ENCODE data around the gene FNDC3B.

Gene FNDC3B

DNA sequence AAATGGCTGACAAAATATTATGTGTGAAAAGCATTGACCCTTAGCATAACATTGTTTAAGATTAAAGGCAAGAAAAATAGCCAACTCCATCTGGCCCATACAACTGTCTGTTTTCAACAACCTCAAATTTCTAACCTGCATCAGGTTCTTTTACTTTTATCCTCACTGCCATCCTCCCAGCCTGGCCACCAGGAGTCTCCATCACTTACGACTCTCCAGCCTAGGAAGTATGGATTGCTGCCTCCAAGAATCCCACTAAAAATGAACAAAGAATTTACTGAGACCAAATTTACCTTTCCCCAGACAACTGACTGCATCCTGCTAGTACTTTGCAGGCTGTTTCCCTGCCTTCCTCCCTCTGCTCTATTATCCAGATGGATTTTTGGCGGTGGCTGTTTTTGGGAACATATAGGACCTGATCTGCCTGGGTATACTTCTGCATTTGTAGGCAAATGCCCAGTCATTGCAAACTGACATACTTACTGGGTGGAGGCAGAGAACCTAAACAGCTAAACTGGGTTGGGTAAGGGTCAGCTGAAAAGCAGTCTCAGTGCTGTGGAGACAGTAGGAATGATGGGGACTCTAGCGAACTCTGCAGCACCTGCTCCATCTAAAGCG, 264.7 kb downstream of the FNDC3B start:
- H3K9me2 ChIP-seq (replicated peaks; ENCODE audit: low read depth, low read length) = no peaks in the 10 kb centered on the region
- no peaks in the 10 kb centered on the region for H4K20me1 ChIP-seq (ENCODE audit: insufficient read depth, low read length, poor library complexity, severe bottlenecking)
- H3K4me2 ChIP-seq (ENCODE audit: low read depth, low read length, poor library complexity, severe bottlenecking) = no peak overlapping the region
- H3K36me3 ChIP-seq (ENCODE audit: insufficient read depth, low read length) = peaks cover 3% of the 10 kb centered on the region; the same call in 1 of the 2 replicates
- no peak for TF ChIP-seq EZH2phosphoT487 (IDR thresholded peaks at IDR 0.05; ENCODE audit: borderline replicate concordance)
- TF ChIP-seq, protein P1, sequence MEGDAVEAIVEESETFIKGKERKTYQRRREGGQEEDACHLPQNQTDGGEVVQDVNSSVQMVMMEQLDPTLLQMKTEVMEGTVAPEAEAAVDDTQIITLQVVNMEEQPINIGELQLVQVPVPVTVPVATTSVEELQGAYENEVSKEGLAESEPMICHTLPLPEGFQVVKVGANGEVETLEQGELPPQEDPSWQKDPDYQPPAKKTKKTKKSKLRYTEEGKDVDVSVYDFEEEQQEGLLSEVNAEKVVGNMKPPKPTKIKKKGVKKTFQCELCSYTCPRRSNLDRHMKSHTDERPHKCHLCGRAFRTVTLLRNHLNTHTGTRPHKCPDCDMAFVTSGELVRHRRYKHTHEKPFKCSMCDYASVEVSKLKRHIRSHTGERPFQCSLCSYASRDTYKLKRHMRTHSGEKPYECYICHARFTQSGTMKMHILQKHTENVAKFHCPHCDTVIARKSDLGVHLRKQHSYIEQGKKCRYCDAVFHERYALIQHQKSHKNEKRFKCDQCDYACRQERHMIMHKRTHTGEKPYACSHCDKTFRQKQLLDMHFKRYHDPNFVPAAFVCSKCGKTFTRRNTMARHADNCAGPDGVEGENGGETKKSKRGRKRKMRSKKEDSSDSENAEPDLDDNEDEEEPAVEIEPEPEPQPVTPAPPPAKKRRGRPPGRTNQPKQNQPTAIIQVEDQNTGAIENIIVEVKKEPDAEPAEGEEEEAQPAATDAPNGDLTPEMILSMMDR (conservative IDR thresholded peaks at IDR 0.05; ENCODE audit: low read length) = no peak
- no peak overlapping the region for H3K9ac ChIP-seq (ENCODE audit: low read depth, low read length, poor library complexity, severe bottlenecking)
- peaks cover 22% of the 10 kb centered on the region for H3K4me1 ChIP-seq (ENCODE audit: insufficient read depth, low read length, poor library complexity, severe bottlenecking)
- H3K79me2 ChIP-seq (ENCODE audit: insufficient read depth, low read length) = no peaks in the 10 kb centered on the region
- H3K9me3 ChIP-seq (ENCODE audit: insufficient read depth, low read depth, low read length) = no peaks in the 10 kb centered on the region
- H2AFZ ChIP-seq (ENCODE audit: low read length) = no peak overlapping the region
- H3K4me3 ChIP-seq (ENCODE audit: low read length, poor library complexity, severe bottlenecking) = no peak overlapping the region
- H3K27me3 ChIP-seq (ENCODE audit: insufficient read depth, low read length, poor library complexity, severe bottlenecking) = no peaks in the 10 kb centered on the region
- peaks cover 4% of the 10 kb centered on the region for H3F3A ChIP-seq (ENCODE audit: low read depth)

DNA sequence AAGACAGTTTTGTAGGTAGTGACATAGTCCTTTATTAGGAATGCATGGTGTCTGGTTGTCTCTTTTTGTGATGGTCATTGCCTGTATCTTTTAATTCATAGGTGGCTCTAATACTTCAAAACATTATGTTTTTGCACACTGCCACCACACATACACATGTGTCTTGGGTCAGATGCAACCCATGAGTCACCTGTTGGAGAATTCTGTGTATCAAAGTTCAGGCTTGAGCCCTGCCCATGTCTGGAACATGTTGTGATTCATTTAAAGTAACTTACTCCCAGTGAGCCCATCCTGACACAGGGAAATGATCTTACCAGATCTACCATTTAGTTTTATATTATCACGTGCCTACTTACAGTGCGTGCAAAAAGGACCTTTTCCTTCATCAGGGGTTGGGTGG, 266.2 kb downstream of the FNDC3B start:
- no peak overlapping the region for H3K4me2 ChIP-seq (ENCODE audit: low read depth, low read length, poor library complexity, severe bottlenecking)
- H3K9me3 ChIP-seq (ENCODE audit: insufficient read depth, low read depth, low read length) = no peaks in the 10 kb centered on the region
- no peak overlapping the region for H3K9ac ChIP-seq (ENCODE audit: low read depth, low read length, poor library complexity, severe bottlenecking)
- no peaks in the 10 kb centered on the region for H3K79me2 ChIP-seq (ENCODE audit: insufficient read depth, low read length)
- H3K36me3 ChIP-seq (ENCODE audit: insufficient read depth, low read length) = peaks cover 8% of the 10 kb centered on the region; the same call in 1 of the 2 replicates
- TF ChIP-seq, protein P1 (conservative IDR thresholded peaks at IDR 0.05; ENCODE audit: low read length) = no peak
- TF ChIP-seq EZH2phosphoT487 (IDR thresholded peaks at IDR 0.05; ENCODE audit: borderline replicate concordance) = no peak
- H3K4me3 ChIP-seq (ENCODE audit: low read length, poor library complexity, severe bottlenecking) = no peak overlapping the region
- H3K9me2 ChIP-seq (replicated peaks; ENCODE audit: low read depth, low read length) = no peaks in the 10 kb centered on the region
- peaks cover 10% of the 10 kb centered on the region for H3K4me1 ChIP-seq (ENCODE audit: insufficient read depth, low read length, poor library complexity, severe bottlenecking)
- H3K27me3 ChIP-seq (ENCODE audit: insufficient read depth, low read length, poor library complexity, severe bottlenecking) = no peaks in the 10 kb centered on the region
- no peak overlapping the region for H2AFZ ChIP-seq (ENCODE audit: low read length)
- no peaks in the 10 kb centered on the region for H3F3A ChIP-seq (ENCODE audit: low read depth)
- no peaks in the 10 kb centered on the region for H4K20me1 ChIP-seq (ENCODE audit: insufficient read depth, low read length, poor library complexity, severe bottlenecking)

DNA sequence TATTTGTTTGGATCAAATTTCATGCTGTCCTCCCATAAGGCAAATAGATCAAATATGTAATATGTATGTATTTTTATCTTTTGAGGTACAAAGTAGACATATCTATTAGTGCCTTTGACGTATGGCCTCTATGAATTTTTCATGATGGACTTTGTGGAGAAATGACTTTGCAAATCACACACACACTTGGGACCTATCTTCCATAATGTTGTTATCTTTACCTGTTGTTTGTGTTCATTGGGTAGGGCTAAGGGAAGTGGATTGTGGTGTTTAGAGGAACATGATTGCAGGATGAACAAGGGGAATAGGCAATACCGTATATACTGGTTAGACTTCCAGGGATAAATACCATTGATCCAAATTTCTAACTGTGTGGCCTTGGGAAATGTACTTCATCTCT, 266.6 kb downstream of the FNDC3B start:
- peaks cover 12% of the 10 kb centered on the region; the same call in 1 of the 2 replicates for H3K36me3 ChIP-seq (ENCODE audit: insufficient read depth, low read length)
- H3K9me3 ChIP-seq (ENCODE audit: insufficient read depth, low read depth, low read length) = no peaks in the 10 kb centered on the region
- H4K20me1 ChIP-seq (ENCODE audit: insufficient read depth, low read length, poor library complexity, severe bottlenecking) = no peaks in the 10 kb centered on the region
- H3K4me3 ChIP-seq (ENCODE audit: low read length, poor library complexity, severe bottlenecking) = no peak overlapping the region
- H3K4me2 ChIP-seq (ENCODE audit: low read depth, low read length, poor library complexity, severe bottlenecking) = no peak overlapping the region
- H3K4me1 ChIP-seq (ENCODE audit: insufficient read depth, low read length, poor library complexity, severe bottlenecking) = peaks cover 6% of the 10 kb centered on the region
- H2AFZ ChIP-seq (ENCODE audit: low read length) = no peak overlapping the region
- no peak for TF ChIP-seq EZH2phosphoT487 (IDR thresholded peaks at IDR 0.05; ENCODE audit: borderline replicate concordance)
- TF ChIP-seq, protein P1 (conservative IDR thresholded peaks at IDR 0.05; ENCODE audit: low read length) = no peak
- no peaks in the 10 kb centered on the region for H3K79me2 ChIP-seq (ENCODE audit: insufficient read depth, low read length)
- no peaks in the 10 kb centered on the region for H3K27me3 ChIP-seq (ENCODE audit: insufficient read depth, low read length, poor library complexity, severe bottlenecking)
- no peaks in the 10 kb centered on the region for H3K9me2 ChIP-seq (replicated peaks; ENCODE audit: low read depth, low read length)
- H3K9ac ChIP-seq (ENCODE audit: low read depth, low read length, poor library complexity, severe bottlenecking) = no peak overlapping the region
- H3F3A ChIP-seq (ENCODE audit: low read depth) = no peaks in the 10 kb centered on the region

Measured in Loucy (cell line).